Fibroblast of skin of left biceps (primary cell): Measurements from ENCODE around the gene EYA4.

Source experiments
- DNase-seq, 2 experiments: peaks; one replicate each; pipeline ENCODE4 v3.0.0-alpha.2; 2013; ENCODE audit warnings: low read depth in 2 of 2

The EYA4 gene

DNA sequence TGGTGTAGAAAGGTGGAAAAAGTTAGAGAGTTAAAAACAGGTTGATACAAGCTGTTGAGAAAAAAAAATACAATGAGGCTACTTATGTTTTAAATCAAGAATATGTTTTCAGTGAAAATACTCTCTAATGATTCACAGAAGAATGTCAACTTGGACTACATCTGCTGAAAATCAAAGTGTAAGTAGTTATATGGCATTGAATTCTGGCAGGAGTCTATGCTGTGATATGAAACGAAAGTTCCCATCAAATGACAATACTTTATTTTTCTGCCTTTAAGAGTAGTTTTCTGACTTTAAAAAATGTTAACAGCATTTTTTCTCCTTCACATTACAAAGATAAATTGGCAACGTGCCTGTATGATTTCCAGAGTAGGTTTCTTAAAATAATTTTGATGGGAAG, 158.3 kb downstream of the EYA4 start:
- no peak for DNase-seq

DNA sequence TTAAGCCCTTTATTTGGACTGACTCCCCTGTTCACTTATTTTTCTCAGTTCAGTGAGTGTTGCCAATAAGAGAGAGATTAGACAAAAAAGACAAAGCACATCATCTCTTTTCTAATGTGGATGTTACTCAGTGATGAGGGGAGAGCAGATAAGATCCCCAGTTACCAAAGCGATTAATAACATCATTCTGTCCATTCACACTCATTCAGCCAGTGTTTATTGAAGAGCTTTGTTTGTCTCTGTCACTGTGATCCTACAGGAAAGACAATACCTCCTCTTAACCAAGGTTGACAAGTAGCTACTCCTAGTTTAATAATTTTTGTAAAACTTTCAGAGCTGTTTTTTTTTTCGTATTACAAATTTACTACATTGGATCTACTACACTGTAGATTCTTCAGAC, 163.0 kb downstream of the EYA4 start:
- no peak for DNase-seq

DNA sequence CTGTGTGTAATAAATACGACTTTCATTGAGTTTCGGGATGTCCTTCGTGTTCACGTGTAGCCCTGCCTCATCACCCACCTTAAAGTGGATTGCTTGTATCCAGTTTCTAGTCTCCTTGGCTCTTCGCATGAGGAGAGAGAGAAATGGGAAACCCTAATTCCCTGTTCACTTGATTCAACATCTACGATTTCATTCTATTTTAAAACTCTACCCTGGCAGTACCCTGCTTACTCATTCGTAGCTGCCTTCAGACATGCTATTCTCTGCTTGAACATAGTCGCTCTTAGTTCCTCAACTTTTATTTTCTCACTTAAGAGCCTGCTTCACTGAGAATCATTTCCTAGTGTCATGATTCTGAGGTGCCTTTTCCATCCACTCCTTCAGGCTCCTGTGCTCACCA, 163.6 kb downstream of the EYA4 start:
- DNase-seq = no peak

DNA sequence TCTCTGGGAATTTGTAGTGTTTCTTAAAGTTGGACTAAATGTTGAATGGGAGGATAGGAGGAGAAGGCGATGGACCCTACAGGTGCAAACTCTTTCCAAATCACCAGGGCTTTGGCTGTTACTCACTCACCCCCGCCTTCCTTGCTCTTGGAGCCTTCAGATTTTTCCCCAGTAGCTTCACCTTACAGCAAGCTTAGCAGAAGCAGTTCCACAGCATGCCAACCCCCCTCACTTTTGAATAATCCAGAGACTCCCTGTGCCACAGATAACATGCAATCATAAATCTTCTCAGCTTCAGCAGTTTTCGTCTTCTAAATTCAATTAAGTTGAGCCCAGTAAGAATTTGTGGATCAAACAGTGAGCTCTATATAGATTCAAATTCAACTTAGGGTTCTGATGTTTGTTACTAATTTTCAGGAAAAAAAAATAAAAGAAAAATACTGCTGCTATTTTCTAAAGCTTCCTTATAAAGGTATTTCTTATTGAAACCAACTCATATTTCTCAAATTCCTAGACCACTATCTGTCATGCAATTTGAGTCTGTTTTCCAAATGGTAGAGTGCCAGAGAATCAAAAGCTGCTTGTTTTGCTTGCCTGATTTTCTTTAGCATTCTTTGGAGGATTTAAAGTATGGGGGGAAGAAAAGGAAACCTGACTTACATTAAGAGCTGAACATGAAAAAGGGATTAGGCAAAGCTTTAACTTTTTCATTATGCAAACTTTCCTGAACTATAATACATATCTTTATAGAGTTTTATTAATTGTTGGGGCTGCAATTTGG, 166.4 kb downstream of the EYA4 start:
- DNase-seq = no peak

DNA sequence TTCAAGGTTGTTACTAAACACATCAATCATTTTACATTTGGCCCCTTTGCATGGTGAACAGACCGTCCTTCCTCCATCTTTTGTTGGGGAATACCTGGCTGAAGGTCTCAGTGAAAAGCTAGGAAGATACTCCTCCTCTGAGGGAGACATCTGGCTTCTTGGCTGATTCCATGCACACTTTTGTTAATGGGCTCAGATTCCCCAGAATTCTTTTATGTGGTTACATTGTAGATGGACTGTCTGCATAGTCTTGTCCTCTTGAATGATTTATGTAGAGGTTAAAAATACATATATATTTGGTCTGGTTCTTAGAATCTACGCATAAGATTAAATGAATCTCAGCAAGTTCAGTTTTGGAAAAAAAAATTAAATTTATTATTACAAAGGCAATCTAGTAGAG, 167.0 kb downstream of the EYA4 start:
- no peak for DNase-seq

DNA sequence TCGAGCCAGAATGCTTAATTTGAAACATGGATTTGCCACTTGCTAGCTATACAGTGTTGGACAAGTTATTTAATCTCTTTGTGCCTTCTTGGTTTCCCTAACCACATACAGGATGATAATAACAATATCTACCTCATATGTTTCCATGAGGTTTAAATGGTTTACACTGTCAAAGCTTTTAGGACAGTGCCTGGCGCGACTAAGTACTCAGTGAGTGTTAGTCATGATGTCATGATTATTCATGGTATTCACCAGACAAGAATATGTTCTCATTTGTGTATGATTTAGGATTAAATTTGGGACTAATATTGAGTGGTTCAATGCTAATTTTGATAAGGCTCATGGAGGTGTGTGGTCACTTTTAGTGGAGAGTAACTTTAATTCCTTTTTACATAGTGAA, 167.4 kb downstream of the EYA4 start:
- no peak for DNase-seq

DNA sequence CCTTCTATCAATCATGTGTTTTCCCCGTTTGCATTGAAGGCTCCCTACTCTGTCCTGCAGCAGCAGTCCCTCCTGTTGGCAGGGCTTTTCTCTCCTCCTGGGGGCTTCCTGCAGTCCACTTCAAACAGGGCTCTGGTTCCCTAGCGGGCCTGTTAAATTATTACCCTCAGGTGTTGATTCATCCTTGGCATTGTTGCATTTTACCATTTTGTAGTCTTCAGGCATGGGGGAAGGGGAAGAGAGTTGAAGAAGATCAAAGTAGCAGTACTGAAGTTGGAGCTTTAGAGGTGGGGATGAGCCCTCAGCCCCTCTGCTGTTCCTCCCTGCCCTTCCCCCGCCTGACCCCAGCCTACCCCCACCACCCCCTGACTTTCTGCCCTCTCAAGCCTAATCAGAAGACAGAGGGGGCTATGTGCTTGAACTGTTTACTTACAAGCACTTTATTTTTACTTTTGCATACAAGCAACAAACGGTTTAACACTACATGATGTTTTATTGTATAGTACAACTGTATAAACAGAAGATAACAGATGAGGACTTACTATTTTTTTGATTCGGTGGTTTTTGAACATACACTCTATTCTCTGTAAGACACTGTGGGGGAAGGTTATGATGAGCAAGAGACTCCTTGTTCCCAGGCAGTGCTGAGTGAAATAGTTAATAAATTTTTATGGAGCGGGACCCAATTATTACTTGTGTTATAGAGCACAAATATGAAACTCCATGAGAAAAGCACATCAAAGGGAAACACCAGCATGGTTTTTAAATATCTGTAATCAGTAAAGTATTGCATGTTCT, 169.7 kb downstream of the EYA4 start:
- no peak for DNase-seq

DNA sequence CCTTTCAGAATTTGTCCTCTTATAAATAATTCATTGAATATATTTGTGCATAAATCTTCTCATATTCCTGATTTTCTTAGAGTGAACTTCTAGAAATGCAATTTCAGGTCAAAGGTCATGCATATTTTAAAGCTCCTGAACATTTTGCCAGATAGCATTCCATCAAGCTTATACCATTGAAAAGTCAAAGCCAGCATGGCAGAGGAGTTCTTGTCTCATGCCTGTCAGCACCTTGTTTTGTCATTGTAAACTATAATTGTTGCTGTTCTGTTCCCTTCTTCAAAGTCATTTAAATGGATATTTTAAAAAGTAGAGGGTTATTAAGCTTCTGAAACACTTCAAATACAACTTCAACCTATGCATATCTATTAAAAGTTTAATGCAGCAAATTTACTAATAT, 170.6 kb downstream of the EYA4 start:
- DNase-seq = no peak

DNA sequence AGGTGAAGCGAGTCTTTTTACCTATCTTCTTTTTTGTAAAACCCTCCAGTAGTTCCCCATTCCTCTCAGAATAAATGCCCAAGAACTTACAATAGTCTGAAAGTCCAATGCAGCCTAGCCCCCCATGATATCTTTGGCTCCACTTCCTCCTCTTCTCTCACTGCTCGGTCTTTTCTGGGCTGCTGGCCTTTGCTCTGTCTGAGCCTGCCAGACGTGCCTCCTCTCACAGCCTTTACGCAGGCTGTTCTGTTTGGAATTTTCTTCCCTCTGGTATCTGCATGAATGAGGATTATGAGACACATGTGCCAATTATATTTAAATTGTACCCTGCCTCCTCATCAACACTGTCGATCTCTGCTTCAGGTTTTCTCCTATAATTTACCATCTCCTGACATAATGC, 174.1 kb downstream of the EYA4 start:
- DNase-seq = no peak

DNA sequence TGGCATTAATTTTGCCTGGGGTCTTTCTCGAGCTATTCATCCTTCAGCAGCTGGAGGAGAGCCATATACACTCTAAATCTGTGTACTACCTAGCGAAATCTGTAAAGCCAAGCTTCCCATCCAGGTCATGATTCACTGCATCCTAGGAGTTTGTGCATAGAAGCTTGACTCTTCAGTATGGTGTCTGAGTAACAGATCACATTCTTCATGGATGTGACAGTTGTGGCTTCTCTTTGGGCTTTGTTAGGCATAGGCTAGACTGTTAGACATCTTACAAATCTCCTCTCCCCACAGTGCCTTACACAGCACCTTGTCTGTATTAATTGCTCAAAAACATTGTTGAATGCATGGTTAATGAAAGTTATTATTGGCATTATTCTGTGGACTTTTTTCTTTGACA, 177.0 kb downstream of the EYA4 start:
- no peak for DNase-seq

DNA sequence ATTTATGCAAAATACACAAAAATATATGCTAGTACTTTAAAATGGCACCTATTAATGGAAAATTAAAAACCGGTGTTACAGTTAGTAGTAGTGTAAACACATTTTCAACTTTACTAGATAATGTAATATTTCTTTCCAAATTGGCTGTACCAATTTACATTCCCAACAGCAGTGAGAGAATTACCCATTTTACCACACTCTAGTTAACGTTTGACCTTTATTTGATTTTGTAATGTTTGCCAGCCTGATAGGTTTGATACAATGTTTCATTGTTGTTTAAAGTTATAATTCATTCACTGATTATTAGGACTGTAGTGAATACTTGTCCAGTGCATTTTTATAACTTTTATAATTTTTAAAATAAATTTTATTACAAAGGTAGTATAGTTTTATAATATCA, 182.1 kb downstream of the EYA4 start:
- no peak for DNase-seq

DNA sequence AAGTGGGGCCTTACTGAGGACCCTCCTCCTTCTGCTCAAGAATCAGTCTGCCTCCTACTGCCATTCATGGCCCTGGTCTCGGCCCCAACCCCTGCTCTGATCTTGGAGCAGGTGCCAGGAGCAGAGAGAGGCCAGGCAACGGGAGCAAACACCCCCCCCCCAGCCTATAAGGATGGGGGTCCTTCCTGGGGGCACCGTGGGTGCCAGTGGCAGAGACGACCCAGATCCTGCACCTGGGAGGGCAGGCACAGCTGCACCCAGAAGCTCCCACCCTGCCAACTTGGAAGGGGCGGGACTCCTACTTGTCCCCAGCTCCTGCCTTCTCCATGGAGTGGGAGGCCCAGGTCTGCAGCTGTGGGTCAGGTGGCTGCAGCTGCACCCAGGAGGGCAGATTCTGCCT, 183.2 kb downstream of the EYA4 start:
- no peak for DNase-seq

DNA sequence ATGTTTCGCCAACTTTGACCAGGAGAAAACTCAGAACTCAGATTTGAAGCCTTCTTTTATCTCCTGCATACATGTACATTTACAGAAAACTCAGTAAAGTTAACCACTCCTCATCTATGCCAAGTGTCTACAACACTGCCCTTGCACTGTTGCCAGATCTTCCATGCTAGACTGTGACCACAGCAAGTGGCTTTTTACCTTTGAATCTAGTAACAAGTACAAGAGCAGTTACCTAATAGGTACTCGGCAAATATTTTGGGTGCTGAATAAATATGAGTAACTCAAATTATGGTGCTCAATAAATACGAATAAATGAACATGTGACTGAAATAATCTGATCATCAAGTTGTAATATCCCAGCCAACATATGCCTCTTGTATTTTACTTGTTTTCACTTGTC, 184.9 kb downstream of the EYA4 start:
- DNase-seq = no peak

DNA sequence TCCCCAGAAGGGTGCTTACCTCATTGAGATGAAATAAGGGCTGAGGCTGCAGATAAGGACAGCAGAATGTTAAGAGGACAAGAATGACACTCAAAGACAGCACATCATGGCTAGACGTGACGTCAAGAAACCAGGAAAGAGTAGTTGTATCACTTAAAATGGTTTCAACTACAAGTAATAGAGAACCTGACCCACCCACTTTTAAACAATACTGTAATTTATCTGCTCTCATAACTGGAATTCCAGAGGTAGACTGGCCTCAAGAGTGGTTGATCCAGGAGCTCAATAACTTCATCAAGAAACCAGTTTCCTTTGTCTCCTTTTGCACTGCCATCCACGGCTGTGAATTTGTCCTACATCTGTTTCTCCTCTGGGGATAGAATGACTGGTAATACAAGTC, 187.1 kb downstream of the EYA4 start:
- no peak for DNase-seq

DNA sequence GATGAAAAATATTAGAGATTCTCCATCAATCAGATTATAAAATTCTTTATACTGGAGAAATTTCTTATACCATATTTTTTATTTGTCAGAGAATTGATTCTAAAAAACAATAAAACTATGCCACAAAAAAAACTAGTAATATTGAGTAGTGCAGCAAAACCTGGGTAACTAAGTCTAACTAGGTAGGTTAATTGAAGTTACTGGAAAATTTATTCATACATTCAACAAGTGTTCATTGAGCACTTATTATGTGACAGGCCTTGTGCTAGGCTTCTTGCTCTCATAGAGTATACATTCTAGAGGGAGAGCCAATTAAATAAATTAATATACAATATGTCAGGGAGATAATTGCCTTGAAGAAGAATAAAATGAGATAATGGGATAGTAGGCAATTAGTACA, 189.4 kb downstream of the EYA4 start:
- no peak for DNase-seq

DNA sequence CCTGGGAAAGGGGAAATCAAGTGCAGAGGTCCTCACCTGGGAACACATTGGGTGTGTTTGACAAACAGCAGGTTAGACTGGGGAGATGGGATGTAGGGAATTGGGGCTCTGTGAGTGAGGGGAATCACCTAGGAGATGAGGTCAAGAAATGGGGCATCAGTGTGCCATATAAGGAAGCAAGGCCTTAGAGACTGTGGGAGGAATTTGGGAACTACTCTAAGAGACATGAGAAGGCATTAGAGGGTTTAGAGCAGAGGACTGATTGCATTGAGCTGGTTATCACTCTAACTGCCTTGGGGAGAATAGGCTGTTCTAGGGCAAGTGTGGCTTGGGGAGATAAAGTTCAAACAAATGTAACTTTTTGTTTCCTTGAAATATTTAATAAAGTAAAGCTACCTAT, 189.9 kb downstream of the EYA4 start:
- DNase-seq = no peak

DNA sequence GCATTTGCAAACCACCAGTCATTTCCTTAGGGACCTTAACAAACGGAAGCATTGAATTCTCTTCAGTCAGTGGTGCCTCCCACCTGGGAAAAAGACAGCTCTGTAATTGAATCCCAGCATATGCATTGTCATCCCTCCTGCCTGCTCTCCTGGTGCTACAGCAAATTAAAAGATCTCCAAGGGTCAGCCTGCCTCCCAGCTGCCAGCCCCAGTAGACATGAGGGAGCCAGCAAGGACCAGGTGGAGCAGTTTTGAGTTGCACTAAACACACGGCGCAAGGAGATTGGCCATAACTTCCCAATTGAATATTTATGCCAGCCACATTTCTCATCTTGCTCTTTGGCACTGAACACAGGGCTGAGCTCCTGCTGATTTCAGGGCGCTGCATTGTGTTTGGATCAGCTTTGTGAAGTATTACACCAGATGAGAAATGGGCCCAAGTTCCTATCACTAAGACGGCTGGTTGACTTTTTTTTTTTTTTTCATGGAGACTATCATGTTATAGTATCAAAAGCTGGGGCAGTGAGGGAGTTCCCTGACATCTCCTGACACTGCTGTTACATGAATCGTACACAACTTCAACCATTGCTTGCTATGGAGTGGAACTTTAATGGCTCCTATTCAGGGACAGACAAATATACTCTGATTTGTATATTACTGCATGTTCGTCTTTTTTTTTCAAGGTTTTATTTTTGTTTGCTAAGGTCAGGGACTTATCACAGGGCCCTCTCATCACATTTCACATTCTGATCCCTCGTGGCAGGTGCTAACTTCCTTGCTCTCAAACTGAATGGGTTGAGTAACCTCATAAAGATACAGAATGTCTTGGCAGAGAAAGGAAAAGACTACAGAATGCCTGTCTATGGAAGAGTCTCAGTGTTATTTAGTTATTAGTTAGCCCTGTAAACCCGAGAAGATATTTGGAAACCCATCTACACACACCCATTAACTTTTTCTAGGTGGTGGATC, 191.1 kb downstream of the EYA4 start:
- no peak for DNase-seq

DNA sequence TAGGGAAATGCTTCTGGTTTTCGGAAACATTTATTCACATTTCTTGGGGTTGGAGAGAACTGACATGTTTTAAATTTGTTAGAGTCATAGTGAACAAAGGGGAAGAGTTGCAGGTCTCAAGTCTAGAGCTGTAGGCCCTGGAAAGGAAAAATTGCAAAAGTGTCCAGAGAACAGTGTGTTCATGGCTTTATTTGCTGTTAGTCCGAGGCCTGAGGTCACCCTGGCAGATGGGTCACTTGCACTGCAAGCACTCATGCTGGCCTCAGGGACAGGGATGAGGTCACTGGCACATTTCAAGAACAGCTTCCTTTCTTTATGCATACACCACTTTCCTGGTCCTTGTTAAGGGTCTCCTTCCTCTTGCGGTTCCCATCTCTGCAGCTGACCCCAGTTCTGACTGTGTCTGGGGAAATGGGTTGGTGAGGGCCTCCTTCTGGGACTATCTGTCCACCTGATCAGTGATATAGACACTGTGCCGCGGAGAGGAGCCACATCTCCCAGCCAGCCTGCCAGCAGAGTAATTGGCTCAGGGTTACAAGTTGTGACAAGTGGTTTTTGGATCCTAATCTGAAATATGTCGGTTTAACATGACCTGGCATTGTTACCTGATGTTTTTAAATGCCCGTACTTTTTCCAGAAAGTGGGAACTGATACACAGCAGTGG, 194.0 kb downstream of the EYA4 start:
- no peak for DNase-seq

DNA sequence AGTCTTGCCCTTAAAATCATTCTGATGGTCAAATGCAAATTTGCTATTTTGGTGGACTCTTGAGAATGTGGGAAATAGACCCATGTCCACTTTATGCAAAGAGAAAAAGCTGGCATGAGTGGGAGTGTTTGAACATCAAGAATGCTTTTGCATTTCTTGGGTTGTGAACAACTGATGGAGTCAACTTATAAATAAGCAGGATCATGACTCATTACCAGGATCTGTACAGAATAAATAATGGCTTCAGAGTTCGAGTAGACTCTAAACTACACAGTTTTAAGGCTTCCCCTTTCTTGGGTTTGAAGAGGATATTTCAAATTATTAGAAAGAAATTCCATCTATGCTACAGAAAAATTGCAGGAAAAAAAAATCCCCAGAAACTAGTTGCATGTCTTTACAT, 195.5 kb downstream of the EYA4 start:
- DNase-seq = no peak

DNA sequence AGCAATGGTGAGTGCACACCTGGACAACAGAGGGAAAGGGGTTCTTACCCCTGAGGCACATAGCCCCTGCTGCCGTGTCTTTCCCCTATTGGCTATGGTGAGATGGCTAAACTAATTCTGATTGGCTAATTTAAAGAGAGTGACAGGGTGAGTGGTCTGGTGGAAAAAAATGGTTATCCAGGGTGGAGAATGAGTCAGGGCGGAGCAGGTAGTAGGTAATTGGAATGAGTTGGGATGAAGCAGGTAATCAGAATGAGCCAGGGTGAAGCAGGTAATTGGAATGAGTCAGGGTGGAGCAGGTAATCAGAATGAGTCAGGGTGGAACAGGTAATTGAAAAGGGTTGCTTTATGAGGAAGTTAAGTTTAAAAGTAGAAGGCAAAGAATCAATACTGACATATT, 200.3 kb downstream of the EYA4 start:
- DNase-seq = no peak

DNA sequence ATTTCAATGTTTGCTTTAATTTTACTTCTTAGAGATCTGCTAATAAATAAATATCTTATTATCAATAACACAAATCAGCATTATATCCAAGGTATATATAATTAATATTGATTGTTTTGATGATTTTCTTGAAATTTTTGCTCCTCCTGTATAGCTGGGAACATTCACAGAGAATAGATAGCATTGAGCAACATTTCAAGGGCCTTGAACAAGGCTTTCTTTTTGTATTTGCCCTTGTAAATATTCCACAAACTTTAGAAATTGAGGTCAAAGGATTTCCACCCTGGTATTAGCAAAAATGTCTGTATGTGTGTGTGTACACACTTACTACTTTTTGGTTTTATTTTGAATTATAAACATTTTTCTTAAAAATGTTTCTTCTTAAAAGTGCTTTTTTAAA, 205.6 kb downstream of the EYA4 start:
- no peak for DNase-seq

DNA sequence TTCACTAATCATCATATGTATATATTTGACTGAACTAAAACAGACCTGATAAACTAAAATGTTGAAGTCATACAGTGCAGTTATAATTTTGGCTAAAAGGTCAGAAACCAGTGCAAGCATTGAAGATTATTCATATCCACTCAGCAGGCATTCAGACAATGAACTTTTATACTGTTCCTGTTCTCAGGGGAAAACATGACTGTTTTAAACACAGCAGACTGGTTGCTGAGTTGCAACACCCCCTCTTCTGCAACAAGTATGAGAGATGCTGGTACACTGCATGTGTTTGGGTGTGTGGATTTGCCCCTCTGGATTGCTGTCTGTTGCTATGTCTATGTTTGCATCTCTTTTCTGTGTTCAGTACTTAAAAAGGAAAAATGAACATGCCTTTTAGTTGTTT, 206.8 kb downstream of the EYA4 start:
- DNase-seq = no peak
